DMS153 treated with DMSO at 0.1 percent for 48 hours (cell line): ENCODE data around the gene AKT3.
"Not testable (repeated sequence)": the region's sequence is repeated elsewhere in the genome, so short reads cannot be mapped to it uniquely, and the experiment has no call there.

Experiments used
- DNase-seq: peaks from one replicate; lab custom pipeline; 2025; ENCODE audit not compliant: unreplicated experiment; lab: John Stamatoyannopoulos, UW

The AKT3 gene

DNA sequence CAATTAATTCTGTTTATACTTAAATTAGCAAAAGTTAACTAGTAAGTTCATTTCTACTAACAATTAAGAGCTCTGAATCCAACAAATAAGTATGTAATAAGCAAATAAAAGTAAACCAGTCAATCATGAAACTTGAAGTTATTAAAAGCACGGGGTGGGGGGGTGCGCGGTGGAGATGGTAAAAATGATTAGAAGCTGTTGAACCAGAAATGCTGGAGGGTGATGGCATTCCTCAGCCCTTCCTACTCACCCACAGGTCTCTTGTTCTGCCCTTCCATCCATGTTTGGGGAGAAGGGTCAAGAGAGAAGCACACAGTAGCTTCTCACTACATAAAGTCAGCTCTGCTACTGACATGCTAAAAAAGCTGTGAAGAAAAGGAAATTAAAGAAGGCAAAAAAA lies 63.5 kb downstream of the AKT3 start:
- DNase-seq = no peak

DNA sequence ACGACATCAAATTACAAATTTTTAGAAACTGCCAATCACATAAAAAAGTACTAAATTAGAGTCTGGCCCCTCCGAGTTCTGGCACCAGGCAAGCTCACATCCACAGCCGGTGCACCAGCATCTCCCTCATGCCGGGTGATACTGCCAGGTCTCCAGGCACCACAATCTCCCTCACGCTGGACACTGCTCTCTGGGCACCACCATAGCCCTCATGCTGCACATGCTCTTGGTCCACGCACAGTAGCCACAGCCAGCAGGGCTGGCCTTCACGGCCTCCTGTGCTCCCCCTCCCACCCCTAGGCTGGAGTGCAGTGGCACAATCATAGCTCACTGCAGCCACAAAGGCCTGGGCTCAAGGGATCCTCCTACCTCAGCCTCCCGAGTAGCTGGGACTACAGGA lies 65.5 kb downstream of the AKT3 start:
- DNase-seq = no peak

DNA sequence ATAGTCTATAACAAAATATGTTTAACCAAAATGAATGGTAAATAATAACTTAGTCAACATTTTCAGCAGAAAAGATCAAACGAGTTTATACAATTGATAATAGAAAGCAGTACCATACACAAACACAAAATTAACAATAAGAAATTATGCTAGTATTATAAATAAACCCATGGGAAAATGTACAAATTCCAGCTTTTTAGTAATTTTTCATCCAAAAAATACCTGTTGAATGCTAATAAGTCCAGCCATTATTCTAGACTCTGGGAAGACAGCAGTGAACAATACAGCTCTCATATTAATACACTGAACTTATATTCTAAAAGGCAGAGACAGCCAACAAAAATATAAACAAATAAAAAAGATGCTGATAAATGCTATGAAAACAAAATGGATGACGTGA lies 66.3 kb downstream of the AKT3 start:
- no peak for DNase-seq

DNA sequence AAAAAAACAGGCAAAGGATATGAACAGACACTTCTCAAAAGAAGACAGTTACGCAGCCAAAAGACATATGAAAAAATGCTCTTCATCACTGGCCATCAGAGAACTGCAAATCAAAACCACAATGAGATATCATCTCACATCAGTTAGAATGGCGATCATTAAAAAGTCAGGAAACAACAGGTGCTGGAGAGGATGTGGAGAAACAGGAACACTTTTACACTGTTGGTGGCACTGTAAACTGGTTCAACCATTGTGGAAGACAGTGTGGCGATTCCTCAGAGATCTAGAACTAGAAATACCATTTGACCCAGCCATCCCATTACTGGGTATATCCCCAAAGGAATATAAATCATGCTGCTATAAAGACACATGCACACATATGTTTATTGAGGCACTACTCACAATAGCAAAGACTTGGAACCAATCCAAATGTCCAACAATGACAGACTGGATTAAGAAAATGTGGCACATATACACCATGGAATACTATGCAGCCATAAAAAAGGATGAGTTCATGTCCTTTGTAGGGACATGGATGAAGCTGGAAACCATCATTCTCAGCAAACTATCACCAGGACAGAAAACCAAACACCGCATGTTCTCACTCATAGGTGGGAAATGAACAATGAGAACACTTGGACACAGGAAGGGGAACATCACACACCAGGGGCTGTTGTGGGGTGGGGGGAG lies 77.5 kb downstream of the AKT3 start:
- not testable (repeated sequence) for DNase-seq

DNA sequence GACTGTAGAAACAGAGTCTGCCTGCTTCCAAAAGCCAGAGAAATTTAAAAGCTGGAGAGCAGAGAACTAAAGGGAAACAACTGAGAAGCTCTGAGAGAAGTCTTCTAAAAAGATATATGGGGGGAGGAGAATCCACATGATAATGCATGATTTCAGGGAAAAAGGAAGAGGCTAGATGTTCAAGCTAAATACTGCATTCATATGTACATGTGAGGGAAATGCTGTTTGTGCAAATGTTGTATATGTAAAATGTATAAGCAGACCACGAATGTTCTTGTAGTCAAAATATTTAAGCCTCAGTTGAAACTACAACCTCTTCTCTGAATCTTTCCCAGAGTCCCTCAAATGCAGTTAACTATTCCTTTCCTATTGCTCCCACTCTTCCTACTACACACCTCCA lies 79.2 kb downstream of the AKT3 start:
- DNase-seq = no peak

DNA sequence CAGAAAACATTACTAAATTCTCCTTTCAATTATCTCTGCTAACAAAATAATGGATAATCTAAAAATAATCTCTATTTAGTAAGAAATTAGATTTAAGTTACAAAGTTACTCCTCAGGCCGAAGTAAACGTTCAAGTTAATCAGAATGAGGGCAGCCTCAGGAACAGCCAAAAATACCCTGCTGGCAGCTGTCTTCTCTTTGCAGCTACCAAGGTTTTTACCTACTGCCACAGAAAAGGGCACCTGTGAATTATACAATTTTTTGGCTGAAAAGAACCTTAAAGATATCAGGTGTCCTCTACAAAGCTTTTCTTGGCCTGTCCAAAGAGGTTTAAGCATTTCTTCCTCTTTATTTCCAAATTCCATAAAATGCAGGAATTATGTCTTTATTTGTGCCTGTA lies 84.4 kb downstream of the AKT3 start:
- no peak for DNase-seq

DNA sequence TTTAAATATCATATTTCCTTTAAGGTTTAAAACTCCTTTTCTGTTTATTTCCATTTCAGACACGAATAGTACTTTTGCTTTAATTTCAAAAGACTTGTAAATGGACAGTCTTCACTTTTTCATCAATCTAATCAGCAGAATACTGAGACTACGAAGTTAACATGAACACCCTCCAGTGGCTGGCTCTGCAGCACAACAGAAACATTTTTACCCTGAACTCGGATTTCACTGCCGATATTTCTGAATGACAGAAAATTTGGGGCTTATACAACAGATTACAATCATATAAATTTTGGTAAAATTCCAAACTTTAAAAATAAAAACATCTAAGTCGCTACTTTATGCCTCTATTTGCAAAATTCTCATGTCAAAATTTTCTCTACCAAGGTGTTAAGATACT lies 86.2 kb downstream of the AKT3 start:
- DNase-seq = no peak

DNA sequence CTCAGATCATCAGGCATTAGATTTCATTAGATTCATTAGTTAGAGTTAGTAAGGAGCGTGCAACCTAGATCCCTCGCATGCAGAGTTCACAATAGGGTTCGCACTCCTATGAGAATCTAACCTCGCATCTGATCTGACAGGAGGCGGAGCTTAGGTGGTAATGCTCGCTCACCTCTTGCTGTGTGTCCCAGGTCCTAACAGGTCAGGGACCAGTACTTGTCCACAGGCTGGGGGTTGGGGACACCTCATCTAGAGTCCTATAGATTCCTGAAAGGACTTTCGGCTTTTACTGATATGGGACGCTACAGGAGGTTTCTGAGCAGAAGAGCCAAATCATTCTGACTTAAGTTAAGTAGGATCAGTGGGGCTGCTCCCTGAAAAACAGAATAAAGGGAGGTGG lies 91.4 kb downstream of the AKT3 start:
- DNase-seq = no peak

DNA sequence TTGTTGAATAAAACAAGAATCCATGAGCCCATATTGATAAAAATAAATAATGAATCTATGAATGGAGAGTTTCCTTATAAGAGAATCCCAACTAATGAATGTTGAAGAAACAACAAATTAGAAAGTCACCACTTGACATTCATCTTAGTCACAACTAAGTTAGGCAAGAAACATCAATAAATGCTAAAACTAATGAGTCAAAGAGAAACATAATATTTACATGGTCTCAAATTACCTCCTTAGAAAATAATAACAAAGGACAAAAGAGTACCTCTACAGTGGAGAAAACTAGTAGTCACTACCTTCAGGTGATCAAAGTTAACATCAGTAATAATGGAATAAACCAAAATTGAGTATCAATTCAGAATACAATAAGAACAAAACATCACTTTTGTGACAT lies 93.5 kb downstream of the AKT3 start:
- no peak for DNase-seq

DNA sequence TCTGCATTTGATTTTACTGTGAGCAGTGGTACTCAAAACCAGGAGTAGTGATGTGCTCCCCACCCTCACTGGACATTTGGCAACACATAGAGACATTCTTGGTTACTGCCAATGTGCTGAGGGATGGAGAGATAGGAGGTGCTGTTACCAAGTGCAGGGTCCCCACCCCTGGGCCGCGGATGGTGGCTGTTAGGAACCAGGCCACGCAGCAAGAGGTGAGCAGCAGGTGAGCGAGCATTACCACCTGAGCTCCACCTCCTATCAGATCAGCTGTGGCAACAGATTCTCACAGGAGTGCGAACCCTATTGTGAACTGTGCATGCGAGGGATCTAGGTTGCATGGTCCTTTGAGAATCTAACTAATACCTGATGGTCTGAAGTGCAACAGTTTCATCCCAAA lies 95.7 kb downstream of the AKT3 start:
- DNase-seq = no peak

DNA sequence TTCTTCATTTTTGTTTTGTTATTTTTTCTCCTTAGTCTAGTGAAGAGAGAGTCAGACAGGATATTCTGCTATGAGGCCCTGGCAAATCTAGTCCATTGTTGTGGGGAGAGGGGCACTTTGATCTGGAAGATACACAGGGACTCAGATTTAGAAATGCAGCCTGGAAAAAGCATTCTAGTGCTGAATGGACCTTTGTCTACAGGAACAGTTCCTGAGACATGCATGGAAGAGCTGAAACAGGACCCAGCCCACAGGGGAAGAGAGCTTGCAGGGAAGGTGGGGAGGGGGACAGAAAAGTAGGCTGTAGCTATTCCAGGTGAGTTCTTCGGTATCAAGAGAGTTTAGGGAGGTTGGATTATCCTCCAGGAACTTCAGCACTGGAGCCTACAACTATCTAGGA lies 98.5 kb downstream of the AKT3 start:
- no peak for DNase-seq

DNA sequence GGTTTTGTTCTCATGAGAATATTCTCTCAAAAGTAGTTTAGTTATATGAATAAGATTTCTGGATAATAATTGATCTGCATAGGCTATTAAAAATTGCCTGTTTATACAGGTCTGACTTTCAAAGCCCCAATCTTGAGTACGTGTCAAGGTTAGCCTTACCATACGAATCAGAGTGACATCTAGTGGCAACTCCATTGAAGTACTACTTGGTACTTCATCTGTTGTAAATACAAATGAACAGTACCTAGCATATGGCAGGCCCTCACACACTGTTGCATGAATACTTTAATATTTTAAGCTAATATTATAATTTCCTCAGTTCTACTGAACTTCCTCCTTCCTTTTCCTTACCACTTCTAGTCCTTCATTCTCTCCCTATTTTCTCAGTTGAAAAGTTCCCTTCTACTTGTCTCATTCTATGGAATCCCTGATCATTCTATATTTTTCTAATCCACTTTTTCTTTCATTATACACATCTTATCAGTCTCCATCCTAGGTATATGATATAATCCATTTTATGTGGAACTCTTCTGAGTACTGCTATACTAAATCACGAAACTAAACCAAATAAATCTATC lies 101.2 kb downstream of the AKT3 start:
- DNase-seq = peak; percentile 94

DNA sequence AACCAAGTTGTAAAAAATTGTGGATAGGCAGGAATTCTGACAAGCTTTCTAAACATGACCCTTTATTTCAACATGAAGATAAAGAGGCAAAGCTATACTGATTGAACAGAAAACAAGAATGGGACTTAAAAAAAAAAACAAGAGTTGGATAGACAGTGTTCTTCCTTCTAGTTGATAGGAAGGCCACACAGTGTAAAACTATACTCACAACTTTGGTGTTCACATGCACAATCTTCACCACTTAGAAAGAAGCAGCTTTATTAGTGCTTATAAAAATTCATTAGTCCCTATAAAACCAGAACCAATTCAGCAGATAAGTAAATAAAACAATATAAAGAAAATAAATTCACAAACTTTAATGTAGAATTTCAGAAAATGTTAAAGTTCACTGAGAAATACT lies 101.8 kb downstream of the AKT3 start:
- no peak for DNase-seq

DNA sequence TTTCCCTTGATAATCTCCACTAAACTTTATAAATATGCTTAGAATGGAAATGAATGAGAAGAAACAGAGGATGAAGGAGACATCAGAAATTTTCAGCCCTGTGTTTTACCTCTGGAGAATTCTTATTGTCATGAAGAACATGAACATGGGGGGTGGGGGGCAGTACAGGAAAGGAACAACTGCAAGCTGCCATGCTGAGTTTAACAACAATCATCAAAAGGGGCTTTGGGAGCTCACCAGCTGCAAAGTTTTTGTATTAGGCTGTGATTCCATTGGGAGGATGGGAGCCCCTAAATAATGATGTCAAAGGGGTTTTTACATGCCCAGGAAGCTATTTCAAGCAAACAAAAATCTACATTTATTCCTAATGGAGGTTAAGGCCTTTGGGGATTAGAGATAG lies 103.3 kb downstream of the AKT3 start:
- no peak for DNase-seq

DNA sequence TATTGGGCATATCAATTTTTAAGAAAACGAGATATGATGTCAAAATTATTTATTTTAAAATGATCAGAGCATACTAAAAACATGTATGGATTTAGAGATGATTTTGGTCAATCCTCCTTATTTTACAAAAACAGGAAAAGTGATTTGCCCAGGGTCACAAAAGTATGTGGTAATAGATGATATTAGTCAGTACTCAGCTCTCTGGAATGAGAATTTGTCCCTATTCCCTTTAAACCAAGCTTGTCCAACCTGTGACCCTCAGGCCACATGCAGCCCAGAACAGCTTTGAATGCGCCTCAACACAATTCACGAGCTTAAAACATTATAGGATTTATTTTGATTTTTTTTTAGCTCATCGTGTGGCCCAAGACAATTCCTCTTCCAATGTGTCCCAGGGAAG lies 104.7 kb downstream of the AKT3 start:
- no peak for DNase-seq

DNA sequence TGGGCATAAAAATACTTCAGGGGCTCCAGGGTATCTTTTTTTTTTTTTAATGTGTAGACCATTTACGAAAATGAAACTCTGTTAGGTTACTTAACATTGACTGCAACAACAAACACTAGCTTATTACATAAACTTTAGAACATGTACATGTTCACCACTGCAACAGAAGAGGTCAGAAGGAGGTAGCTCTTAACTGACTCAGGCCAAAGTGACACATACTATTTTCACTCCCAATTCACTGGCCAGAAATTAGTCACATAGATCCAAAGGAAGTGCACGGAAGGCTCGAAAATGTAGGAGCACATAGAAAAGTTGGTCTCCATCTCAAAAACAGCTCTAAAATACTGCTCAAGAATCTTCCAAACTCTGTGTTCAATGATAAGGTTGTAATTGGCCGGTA lies 107.2 kb downstream of the AKT3 start:
- DNase-seq = no peak

DNA sequence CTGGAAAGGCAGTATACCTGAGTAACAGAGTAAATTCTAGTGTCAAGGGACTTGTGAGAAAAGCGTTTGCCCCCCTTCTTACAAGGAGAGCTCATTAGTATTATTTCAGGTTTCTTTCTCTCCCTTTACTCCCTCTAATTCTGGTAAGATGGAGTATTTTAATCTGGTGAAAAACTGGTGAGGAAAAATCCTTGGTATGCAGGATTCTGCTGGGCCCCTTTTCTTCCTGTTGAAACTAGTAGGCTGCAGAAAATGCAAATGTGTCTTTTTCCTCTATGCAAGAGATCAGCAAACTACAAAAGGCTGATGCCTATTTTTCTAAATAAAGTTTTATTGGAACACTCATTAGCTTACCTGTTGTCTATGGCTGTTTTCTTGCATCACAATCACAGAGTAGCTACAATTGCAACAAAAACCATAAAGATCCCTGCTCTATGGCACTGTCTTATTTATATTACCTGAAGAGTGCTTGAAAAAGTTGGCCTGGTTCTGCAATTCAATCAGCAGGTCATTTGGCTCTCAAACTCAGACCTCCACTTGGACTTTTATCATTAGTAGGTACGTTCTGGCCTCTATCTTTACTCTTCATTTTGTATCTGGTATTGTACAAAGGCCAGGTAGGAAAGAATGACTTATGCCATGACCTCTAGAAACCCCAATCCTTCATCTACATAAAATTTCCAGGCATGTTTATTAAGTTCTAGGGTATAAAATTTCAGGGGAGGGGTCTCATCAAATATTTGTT lies 109.6 kb downstream of the AKT3 start:
- DNase-seq = no peak

DNA sequence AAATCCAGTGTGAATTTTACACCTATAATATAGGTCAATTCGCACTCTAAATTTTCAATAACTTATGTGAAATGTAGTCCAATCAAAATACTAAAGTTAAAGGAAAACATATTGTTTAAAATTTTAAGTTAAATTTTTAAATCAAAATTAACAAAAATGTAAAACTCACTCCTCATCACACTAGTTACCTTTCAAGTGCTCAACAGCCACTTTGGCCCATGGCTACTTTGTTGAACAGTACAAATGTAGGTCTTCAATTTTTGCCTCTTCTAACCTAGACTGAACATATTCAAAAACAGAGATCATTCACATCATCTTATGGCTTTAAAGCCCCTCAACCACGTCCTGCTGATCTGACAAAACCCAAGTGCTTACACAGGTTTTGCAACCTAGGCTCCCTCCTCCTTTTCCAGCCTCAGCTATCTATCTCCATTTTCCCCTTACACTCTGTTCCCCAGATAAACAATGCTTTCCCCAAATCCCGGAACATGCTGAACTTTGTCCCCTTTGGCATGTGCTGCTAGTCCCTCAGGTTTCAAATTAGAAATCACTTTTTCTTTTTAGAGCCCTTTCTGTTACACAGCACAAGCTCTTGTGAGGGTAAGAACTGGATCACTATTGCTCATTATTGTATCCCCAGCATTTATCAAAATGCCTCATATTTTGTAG lies 110.6 kb downstream of the AKT3 start:
- DNase-seq = no peak

DNA sequence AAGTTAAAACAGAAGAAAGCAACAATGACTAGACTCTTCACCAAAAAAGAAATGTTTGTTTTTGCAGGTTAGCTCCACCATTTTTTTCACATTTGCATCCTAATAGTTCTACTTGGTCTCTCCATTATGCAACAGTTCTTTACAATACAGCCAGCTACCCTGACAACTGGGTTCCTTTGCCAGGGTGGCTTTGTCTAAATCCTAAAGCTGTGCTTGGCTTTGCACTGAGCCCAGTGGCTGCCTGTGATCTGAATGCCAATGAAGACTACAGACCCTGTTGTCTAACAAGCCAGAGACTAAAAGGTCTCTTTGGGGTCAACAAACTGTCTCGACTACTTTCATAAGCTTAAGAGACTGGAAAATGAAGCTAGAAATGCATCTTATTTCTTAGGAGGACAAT lies 112.0 kb downstream of the AKT3 start:
- DNase-seq = no peak

DNA sequence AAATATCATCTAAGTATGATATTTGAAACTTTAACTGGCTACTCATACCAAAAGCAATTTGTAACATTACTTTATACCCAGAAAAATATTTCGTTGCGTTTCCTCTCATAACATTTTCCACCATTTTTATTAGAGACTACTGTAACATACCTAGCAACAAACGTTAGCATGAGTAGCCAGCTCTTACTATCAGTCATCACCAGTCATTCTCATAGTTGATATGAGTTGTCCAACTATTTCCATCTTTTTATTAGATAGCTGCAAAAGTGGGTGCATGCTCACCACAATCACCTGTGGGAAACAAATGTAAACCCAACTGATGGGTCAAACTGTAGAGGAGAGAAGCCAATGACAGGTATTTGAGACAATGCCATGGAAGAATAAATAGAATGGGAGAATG lies 114.6 kb downstream of the AKT3 start:
- DNase-seq = no peak

DNA sequence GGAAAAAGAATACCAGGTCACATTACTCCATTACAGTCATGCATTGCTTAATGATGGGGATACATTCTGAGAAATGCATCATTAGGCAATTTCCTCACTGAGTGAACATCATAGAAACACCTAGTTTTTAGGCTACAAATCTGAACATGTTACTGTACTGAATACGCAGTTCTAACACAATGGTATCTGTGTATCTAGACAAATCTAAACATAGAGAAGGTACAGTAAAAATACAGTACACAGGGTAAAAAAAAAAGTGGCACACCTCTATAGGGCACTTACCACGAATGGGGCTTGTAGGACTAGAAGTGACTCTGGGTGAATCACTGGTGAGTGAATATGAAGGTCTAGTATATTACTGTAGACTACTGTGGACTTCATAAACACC lies 115.7 kb downstream of the AKT3 start:
- no peak for DNase-seq

DNA sequence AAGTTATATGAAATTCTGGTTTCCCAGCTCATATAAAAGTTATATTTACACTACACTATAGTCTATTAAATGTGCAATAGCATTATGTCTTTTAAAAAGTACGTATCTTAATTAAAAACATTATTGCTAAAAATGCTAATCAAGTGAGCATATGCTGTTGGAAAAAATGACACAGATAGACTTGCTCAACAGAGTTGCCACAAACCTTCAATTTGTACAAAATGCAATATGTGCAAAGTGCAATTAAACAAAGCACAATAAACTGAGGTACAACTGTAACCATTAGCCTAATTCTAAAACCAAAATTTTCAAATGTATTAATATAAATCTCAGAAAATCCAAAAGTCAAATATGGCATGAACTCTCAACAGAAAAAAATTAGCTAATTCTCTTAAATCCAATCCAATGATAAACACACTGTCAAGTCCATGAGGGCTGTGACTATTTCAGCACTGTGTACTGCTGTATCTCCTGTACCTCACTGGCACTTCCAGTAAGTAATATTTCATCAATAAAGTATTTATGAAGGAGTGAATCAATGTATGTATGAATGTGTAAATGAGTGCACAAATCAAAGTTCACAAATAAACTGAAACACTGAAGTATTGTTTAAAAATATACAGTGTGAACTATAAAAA lies 116.3 kb downstream of the AKT3 start:
- DNase-seq = no peak
